ENCODE measurements around the gene NOC3L. TPM values are rescaled to one million over a fixed set of nuclear protein-coding genes. Genes with fewer than 3 reads are reported as not detected.

The NOC3L gene
- polyA plus RNA-seq, 1 donor (not counting 4 experiments of a cell fraction or from before 2014, with no cell fraction given): 16.3 TPM

- no peak overlapping the region for H3K9ac ChIP-seq (ENCODE audit: control insufficient read depth, extremely low read depth, insufficient read depth, low read length)
- H3K27ac ChIP-seq (ENCODE audit: control insufficient read depth, insufficient read depth, low read length): no peak overlapping the region
- H3K79me2 ChIP-seq (ENCODE audit: control insufficient read depth, insufficient read depth, low read length): no peaks in the 10 kb centered on the region
- dilution Hi-C loops (cut with MboI; ENCODE audit: extremely low pct_ligation_motif_present, low sequenced_read_pairs): loop anchor here (25.0 kb wide), 1 partner anchor 403 kb away; no protein-coding TSS in a partner anchor
- H2AFZ ChIP-seq (ENCODE audit: control insufficient read depth, low read length): no peak overlapping the region
- no peaks in the 10 kb centered on the region for H3K27me3 ChIP-seq (ENCODE audit: control insufficient read depth, extremely low read depth, insufficient read depth, low read length)
- H3K9me3 ChIP-seq (ENCODE audit: control insufficient read depth, low read depth, low read length): no peaks in the 10 kb centered on the region
- H3K4me2 ChIP-seq (ENCODE audit: control insufficient read depth, extremely low read depth, insufficient read depth, low read depth, low read length): no peak overlapping the region
- H3K4me1 ChIP-seq (ENCODE audit: control insufficient read depth, extremely low read depth, insufficient read depth, low read length): no peaks in the 10 kb centered on the region
- TF ChIP-seq EZH2 (IDR thresholded peaks at IDR 0.05; ENCODE audit: low read length): no peak
- TF ChIP-seq CTCF (optimal IDR thresholded peaks at IDR 0.05 in 1 of 3, IDR thresholded peaks at IDR 0.05 in 1 of 3, conservative IDR thresholded peaks at IDR 0.05 in 1 of 3; ENCODE audit: extremely low read depth in 1 of 3, insufficient read depth in 2 of 3, low read length in 3 of 3): no peak
- H4K20me1 ChIP-seq (ENCODE audit: control insufficient read depth, extremely low read depth, insufficient read depth, low read length): no peaks in the 10 kb centered on the region
- H3K36me3 ChIP-seq (ENCODE audit: control insufficient read depth in 2 of 2, extremely low read depth in 1 of 2, insufficient read depth in 2 of 2, low read length in 2 of 2): no peaks in the 10 kb centered on the region
- no peaks in the 10 kb centered on the region for H3K9me1 ChIP-seq (ENCODE audit: control insufficient read depth, extremely low read depth, insufficient read depth, low read length)
- DNase-seq (ENCODE audit: low read depth, low spot score) (no peak), FAIRE-seq (no peak)
- H3K4me3 ChIP-seq (ENCODE audit: control insufficient read depth in 2 of 3, extremely low read depth in 1 of 3, insufficient read depth in 2 of 3, low read depth in 1 of 3, low read length in 3 of 3): no peak overlapping the region
Measured at GRCh38 chr10:94315024-94315451, 47.7 kb downstream of the NOC3L start.

- no peaks in the 10 kb centered on the region for H3K9me3 ChIP-seq (ENCODE audit: control insufficient read depth, low read depth, low read length)
- H2AFZ ChIP-seq (ENCODE audit: control insufficient read depth, low read length): no peak overlapping the region
- DNase-seq (ENCODE audit: low read depth, low spot score) (no peak), FAIRE-seq (no peak)
- H3K79me2 ChIP-seq (ENCODE audit: control insufficient read depth, insufficient read depth, low read length): no peaks in the 10 kb centered on the region
- H3K27ac ChIP-seq (ENCODE audit: control insufficient read depth, insufficient read depth, low read length): no peak overlapping the region
- H3K9me1 ChIP-seq (ENCODE audit: control insufficient read depth, extremely low read depth, insufficient read depth, low read length): no peaks in the 10 kb centered on the region
- dilution Hi-C loops (cut with MboI; ENCODE audit: extremely low pct_ligation_motif_present, low sequenced_read_pairs): loop anchor here (25.0 kb wide), 1 partner anchor 398 kb away; no protein-coding TSS in a partner anchor
- no peak for TF ChIP-seq CTCF (optimal IDR thresholded peaks at IDR 0.05 in 1 of 3, IDR thresholded peaks at IDR 0.05 in 1 of 3, conservative IDR thresholded peaks at IDR 0.05 in 1 of 3; ENCODE audit: extremely low read depth in 1 of 3, insufficient read depth in 2 of 3, low read length in 3 of 3)
- no peak for TF ChIP-seq EZH2 (IDR thresholded peaks at IDR 0.05; ENCODE audit: low read length)
- H3K9ac ChIP-seq (ENCODE audit: control insufficient read depth, extremely low read depth, insufficient read depth, low read length): no peak overlapping the region
- H3K36me3 ChIP-seq (ENCODE audit: control insufficient read depth in 2 of 2, extremely low read depth in 1 of 2, insufficient read depth in 2 of 2, low read length in 2 of 2): no peaks in the 10 kb centered on the region
- H3K4me1 ChIP-seq (ENCODE audit: control insufficient read depth, extremely low read depth, insufficient read depth, low read length): no peaks in the 10 kb centered on the region
- no peaks in the 10 kb centered on the region for H4K20me1 ChIP-seq (ENCODE audit: control insufficient read depth, extremely low read depth, insufficient read depth, low read length)
- no peak overlapping the region for H3K4me3 ChIP-seq (ENCODE audit: control insufficient read depth in 2 of 3, extremely low read depth in 1 of 3, insufficient read depth in 2 of 3, low read depth in 1 of 3, low read length in 3 of 3)
- no peak overlapping the region for H3K4me2 ChIP-seq (ENCODE audit: control insufficient read depth, extremely low read depth, insufficient read depth, low read depth, low read length)
- peaks cover 3% of the 10 kb centered on the region for H3K27me3 ChIP-seq (ENCODE audit: control insufficient read depth, extremely low read depth, insufficient read depth, low read length)
Measured at GRCh38 chr10:94310369-94310768, 52.4 kb downstream of the NOC3L start.
